WTC11 (cell line): ENCODE measurements around the gene KCNIP2. TPM values are rescaled to one million over a fixed set of nuclear protein-coding genes. Genes with fewer than 3 reads are reported as not detected.

Experiments
- CREM ChIP-seq: sonication (generic); formaldehyde crosslinking; IDR thresholded peaks from 2 replicates; pipeline ENCODE4 v1.8.1; 2022; ENCODE audit warnings: mild to moderate bottlenecking, missing genetic modification reagents, moderate library complexity
- GTF2I ChIP-seq: fragments of 250-450 bp; sonication (Bioruptor Pico); conservative IDR thresholded peaks from 2 replicates; pipeline ENCODE4 v1.4.0; 2021; ENCODE audit warnings: mild to moderate bottlenecking
- HMGA2 ChIP-seq: fragments of 250-450 bp; sonication (Bioruptor Pico); IDR thresholded peaks from 2 replicates; pipeline ENCODE4 v1.4.0; 2021; ENCODE audit warnings: mild to moderate bottlenecking, moderate library complexity
- KAT7 ChIP-seq: sonication (generic); formaldehyde crosslinking; IDR thresholded peaks from 2 replicates; pipeline ENCODE4 v1.8.1; 2023; ENCODE audit warnings: missing genetic modification reagents, mild to moderate bottlenecking, borderline replicate concordance
- NR2C2 ChIP-seq: sonication (generic); formaldehyde crosslinking; IDR thresholded peaks from 2 replicates; pipeline ENCODE4 v1.8.0; 2022; ENCODE audit warnings: mild to moderate bottlenecking, missing genetic modification reagents
- OVOL2 ChIP-seq: fragments of 250-450 bp; sonication (Bioruptor Pico); IDR thresholded peaks from 2 replicates; pipeline ENCODE4 v1.9.0; 2021; ENCODE audit warnings: mild to moderate bottlenecking, borderline replicate concordance
- RORB ChIP-seq: fragments of 250-450 bp; sonication (Bioruptor Pico); IDR thresholded peaks from 2 replicates; pipeline ENCODE4 v1.9.0; 2021; ENCODE audit warnings: mild to moderate bottlenecking
- SMAD3 ChIP-seq: sonication (generic); formaldehyde crosslinking; IDR thresholded peaks from 2 replicates; pipeline ENCODE4 v1.8.0; 2022; ENCODE audit warnings: missing genetic modification reagents, mild to moderate bottlenecking, borderline replicate concordance
- SP1 ChIP-seq: sonication (generic); formaldehyde crosslinking; conservative IDR thresholded peaks from 2 replicates; pipeline ENCODE4 v1.8.1; 2022; ENCODE audit warnings: missing genetic modification reagents
- ZNF671 ChIP-seq: fragments of 250-450 bp; sonication (Bioruptor Pico); IDR thresholded peaks from 2 replicates; pipeline ENCODE4 v1.8.0; 2021; ENCODE audit warnings: mild to moderate bottlenecking
- total RNA-seq: library from RNA; stranded (reverse); gene quantifications from 3 replicates; pipeline ENCODE4 v1.2.3, GENCODE V29; 2021
- TF ChIP-seq, protein P1 (sequence below): sonication (generic); formaldehyde crosslinking; conservative IDR thresholded peaks from 2 replicates; pipeline ENCODE4 v1.8.1; 2023; ENCODE audit warnings: mild to moderate bottlenecking, low read depth, missing genetic modification reagents, moderate library complexity
- TF ChIP-seq, protein P2 (sequence below): sonication (generic); formaldehyde crosslinking; IDR thresholded peaks from 2 replicates; pipeline ENCODE4 v1.8.0; 2022; ENCODE audit warnings: mild to moderate bottlenecking, missing genetic modification reagents
- TF ChIP-seq, protein P3 (sequence below): fragments of 250-450 bp; sonication (Bioruptor Pico); IDR thresholded peaks from 2 replicates; pipeline ENCODE4 v1.9.0; 2021; ENCODE audit warnings: mild to moderate bottlenecking, borderline replicate concordance
- TF ChIP-seq, protein P4 (sequence below): sonication (generic); formaldehyde crosslinking; IDR thresholded peaks from 2 replicates; pipeline ENCODE4 v1.8.0; 2023; ENCODE audit warnings: mild to moderate bottlenecking, missing genetic modification reagents
- TF ChIP-seq, protein P5 (sequence below): sonication (generic); formaldehyde crosslinking; IDR thresholded peaks from 2 replicates; pipeline ENCODE4 v1.8.1; 2023; ENCODE audit warnings: mild to moderate bottlenecking, missing genetic modification reagents, moderate library complexity
- TF ChIP-seq, protein P6 (sequence below): sonication (generic); formaldehyde crosslinking; IDR thresholded peaks from 2 replicates; pipeline ENCODE4 v1.8.1; 2023; ENCODE audit warnings: mild to moderate bottlenecking, missing genetic modification reagents

KCNIP2 gene
- total RNA-seq, 1 experiment from 2014 or later: 5.2 TPM

DNA sequence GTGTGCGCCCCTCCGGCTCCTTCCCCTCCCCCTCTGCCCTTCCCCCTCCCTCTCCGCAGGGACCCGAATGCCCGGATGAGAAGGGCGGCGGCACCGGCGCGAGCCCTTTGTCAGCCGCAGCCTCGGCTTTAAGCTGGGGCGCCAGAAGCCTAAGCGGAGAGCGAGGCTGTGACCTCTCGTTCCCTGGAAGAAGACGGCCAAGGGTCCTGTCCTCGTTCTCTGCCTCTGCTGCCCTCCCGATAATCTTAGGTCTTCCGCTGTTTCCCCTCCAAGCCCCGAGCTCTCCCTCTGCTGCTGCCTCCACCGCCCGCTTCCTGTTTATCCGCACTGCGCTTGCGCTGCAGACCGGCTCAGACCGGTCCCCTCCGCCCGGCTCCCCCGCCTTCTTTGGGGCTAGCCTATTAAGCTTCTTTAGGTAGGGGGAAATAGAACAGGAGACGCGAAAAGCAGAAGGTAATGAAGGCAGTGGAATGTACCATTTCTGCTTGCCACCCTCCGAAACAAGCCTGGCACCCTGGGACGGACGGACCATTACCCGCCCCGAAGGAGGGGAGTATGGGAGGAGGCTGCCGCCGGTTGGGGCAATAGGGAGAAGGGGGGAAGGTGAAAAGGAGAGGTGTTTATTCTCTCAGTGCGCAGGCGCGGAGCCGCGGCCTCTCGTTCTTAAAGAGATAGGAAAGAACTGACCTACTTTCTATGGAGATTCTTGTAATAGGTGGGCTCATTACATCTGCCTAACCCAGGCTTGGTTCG is 25.3 kb downstream of the KCNIP2 start, which contains the start of gene OGA (continued):
- TF ChIP-seq, protein P1, sequence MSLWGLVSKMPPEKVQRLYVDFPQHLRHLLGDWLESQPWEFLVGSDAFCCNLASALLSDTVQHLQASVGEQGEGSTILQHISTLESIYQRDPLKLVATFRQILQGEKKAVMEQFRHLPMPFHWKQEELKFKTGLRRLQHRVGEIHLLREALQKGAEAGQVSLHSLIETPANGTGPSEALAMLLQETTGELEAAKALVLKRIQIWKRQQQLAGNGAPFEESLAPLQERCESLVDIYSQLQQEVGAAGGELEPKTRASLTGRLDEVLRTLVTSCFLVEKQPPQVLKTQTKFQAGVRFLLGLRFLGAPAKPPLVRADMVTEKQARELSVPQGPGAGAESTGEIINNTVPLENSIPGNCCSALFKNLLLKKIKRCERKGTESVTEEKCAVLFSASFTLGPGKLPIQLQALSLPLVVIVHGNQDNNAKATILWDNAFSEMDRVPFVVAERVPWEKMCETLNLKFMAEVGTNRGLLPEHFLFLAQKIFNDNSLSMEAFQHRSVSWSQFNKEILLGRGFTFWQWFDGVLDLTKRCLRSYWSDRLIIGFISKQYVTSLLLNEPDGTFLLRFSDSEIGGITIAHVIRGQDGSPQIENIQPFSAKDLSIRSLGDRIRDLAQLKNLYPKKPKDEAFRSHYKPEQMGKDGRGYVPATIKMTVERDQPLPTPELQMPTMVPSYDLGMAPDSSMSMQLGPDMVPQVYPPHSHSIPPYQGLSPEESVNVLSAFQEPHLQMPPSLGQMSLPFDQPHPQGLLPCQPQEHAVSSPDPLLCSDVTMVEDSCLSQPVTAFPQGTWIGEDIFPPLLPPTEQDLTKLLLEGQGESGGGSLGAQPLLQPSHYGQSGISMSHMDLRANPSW: no peak
- TF ChIP-seq KAT7: no peak
- no peak for TF ChIP-seq RORB (CRISPR knock-in tag)
- peak; percentile 33; the same call in 1 of the 2 replicates for TF ChIP-seq HMGA2 (CRISPR knock-in tag)
- TF ChIP-seq, protein P2, sequence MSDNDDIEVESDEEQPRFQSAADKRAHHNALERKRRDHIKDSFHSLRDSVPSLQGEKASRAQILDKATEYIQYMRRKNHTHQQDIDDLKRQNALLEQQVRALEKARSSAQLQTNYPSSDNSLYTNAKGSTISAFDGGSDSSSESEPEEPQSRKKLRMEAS (CRISPR knock-in tag): peak; percentile 34; the same call in 1 of the 2 replicates
- no peak for TF ChIP-seq ZNF671
- peak; percentile 16; the same call in 1 of the 2 replicates for TF ChIP-seq SMAD3 (CRISPR knock-in tag)
- no peak for TF ChIP-seq GTF2I (CRISPR knock-in tag)
- TF ChIP-seq, protein P3, sequence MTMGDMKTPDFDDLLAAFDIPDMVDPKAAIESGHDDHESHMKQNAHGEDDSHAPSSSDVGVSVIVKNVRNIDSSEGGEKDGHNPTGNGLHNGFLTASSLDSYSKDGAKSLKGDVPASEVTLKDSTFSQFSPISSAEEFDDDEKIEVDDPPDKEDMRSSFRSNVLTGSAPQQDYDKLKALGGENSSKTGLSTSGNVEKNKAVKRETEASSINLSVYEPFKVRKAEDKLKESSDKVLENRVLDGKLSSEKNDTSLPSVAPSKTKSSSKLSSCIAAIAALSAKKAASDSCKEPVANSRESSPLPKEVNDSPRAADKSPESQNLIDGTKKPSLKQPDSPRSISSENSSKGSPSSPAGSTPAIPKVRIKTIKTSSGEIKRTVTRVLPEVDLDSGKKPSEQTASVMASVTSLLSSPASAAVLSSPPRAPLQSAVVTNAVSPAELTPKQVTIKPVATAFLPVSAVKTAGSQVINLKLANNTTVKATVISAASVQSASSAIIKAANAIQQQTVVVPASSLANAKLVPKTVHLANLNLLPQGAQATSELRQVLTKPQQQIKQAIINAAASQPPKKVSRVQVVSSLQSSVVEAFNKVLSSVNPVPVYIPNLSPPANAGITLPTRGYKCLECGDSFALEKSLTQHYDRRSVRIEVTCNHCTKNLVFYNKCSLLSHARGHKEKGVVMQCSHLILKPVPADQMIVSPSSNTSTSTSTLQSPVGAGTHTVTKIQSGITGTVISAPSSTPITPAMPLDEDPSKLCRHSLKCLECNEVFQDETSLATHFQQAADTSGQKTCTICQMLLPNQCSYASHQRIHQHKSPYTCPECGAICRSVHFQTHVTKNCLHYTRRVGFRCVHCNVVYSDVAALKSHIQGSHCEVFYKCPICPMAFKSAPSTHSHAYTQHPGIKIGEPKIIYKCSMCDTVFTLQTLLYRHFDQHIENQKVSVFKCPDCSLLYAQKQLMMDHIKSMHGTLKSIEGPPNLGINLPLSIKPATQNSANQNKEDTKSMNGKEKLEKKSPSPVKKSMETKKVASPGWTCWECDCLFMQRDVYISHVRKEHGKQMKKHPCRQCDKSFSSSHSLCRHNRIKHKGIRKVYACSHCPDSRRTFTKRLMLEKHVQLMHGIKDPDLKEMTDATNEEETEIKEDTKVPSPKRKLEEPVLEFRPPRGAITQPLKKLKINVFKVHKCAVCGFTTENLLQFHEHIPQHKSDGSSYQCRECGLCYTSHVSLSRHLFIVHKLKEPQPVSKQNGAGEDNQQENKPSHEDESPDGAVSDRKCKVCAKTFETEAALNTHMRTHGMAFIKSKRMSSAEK: peak; percentile 47; the same call in 1 of the 2 replicates
- TF ChIP-seq CREM (CRISPR knock-in tag): peak; percentile 44; the same call in 1 of the 2 replicates
- TF ChIP-seq, protein P4, sequence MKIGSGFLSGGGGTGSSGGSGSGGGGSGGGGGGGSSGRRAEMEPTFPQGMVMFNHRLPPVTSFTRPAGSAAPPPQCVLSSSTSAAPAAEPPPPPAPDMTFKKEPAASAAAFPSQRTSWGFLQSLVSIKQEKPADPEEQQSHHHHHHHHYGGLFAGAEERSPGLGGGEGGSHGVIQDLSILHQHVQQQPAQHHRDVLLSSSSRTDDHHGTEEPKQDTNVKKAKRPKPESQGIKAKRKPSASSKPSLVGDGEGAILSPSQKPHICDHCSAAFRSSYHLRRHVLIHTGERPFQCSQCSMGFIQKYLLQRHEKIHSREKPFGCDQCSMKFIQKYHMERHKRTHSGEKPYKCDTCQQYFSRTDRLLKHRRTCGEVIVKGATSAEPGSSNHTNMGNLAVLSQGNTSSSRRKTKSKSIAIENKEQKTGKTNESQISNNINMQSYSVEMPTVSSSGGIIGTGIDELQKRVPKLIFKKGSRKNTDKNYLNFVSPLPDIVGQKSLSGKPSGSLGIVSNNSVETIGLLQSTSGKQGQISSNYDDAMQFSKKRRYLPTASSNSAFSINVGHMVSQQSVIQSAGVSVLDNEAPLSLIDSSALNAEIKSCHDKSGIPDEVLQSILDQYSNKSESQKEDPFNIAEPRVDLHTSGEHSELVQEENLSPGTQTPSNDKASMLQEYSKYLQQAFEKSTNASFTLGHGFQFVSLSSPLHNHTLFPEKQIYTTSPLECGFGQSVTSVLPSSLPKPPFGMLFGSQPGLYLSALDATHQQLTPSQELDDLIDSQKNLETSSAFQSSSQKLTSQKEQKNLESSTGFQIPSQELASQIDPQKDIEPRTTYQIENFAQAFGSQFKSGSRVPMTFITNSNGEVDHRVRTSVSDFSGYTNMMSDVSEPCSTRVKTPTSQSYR (CRISPR knock-in tag): peak; percentile 98; the same call in 1 of the 2 replicates
- TF ChIP-seq, protein P5, sequence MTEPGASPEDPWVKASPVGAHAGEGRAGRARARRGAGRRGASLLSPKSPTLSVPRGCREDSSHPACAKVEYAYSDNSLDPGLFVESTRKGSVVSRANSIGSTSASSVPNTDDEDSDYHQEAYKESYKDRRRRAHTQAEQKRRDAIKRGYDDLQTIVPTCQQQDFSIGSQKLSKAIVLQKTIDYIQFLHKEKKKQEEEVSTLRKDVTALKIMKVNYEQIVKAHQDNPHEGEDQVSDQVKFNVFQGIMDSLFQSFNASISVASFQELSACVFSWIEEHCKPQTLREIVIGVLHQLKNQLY: no peak
- TF ChIP-seq NR2C2 (CRISPR knock-in tag): no peak
- TF ChIP-seq, protein P6, sequence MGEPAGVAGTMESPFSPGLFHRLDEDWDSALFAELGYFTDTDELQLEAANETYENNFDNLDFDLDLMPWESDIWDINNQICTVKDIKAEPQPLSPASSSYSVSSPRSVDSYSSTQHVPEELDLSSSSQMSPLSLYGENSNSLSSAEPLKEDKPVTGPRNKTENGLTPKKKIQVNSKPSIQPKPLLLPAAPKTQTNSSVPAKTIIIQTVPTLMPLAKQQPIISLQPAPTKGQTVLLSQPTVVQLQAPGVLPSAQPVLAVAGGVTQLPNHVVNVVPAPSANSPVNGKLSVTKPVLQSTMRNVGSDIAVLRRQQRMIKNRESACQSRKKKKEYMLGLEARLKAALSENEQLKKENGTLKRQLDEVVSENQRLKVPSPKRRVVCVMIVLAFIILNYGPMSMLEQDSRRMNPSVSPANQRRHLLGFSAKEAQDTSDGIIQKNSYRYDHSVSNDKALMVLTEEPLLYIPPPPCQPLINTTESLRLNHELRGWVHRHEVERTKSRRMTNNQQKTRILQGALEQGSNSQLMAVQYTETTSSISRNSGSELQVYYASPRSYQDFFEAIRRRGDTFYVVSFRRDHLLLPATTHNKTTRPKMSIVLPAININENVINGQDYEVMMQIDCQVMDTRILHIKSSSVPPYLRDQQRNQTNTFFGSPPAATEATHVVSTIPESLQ: no peak
- no peak for TF ChIP-seq OVOL2 (CRISPR knock-in tag)
- TF ChIP-seq SP1 (CRISPR knock-in tag): peak; percentile 87
- TF ChIP-seq, all 79 proteins: peak for 30
